ENCODE measurements around the gene PAGE2B. TPM values are rescaled to one million over a fixed set of nuclear protein-coding genes. Genes with fewer than 3 reads are reported as not detected.
"Not testable (repeated sequence)": the region's sequence is repeated elsewhere in the genome, so short reads cannot be mapped to it uniquely, and the experiment has no call there.

The PAGE2B gene
- total RNA-seq, 2 experiments from 2014 or later: 0.68 TPM; not detected in 1

GRCh38 chrX:55029291-55029690, 45.5 kb upstream of the PAGE2B start:
- Mint-ChIP-seq H3K4me1 (ENCODE audit: low read depth) (peaks cover 4% of the 10 kb centered on the region), H3K36me3 (ENCODE audit: low read depth) (no peaks in the 10 kb centered on the region), H3K27me3 (no peaks in the 10 kb centered on the region), H3K4me3 (no peak overlapping the region), H3K9me3 (no peaks in the 10 kb centered on the region), H3K27ac (no peak overlapping the region)
- TF ChIP-seq, protein P1, sequence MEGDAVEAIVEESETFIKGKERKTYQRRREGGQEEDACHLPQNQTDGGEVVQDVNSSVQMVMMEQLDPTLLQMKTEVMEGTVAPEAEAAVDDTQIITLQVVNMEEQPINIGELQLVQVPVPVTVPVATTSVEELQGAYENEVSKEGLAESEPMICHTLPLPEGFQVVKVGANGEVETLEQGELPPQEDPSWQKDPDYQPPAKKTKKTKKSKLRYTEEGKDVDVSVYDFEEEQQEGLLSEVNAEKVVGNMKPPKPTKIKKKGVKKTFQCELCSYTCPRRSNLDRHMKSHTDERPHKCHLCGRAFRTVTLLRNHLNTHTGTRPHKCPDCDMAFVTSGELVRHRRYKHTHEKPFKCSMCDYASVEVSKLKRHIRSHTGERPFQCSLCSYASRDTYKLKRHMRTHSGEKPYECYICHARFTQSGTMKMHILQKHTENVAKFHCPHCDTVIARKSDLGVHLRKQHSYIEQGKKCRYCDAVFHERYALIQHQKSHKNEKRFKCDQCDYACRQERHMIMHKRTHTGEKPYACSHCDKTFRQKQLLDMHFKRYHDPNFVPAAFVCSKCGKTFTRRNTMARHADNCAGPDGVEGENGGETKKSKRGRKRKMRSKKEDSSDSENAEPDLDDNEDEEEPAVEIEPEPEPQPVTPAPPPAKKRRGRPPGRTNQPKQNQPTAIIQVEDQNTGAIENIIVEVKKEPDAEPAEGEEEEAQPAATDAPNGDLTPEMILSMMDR (IDR thresholded peaks at IDR 0.05): no peak
- ATAC-seq (no peak), DNase-seq (no peak)
- ChIA-PET POLR2A (no interaction called here), CTCF (no interaction called here)
- intact Hi-C loops (cut with micrococcal nuclease): no loop called here

- no peaks in the 10 kb centered on the region for H3K9me3 Mint-ChIP-seq
- ChIA-PET CTCF (no interaction called here), POLR2A (no interaction called here)
- no peak for ATAC-seq
- DNase-seq: no peak
- no peak within 1 kb of the TSS for H3K4me3 Mint-ChIP-seq
- H3K27ac Mint-ChIP-seq: no peak within 1 kb of the TSS
- no peaks in the 10 kb centered on the region for H3K27me3 Mint-ChIP-seq
- intact Hi-C loops (cut with micrococcal nuclease): no loop called here
- TF ChIP-seq, protein P1 (IDR thresholded peaks at IDR 0.05): no peak
- H3K4me1 Mint-ChIP-seq (ENCODE audit: low read depth): peaks cover 4% of the 10 kb centered on the region
- H3K36me3 Mint-ChIP-seq (ENCODE audit: low read depth): no peaks in the 10 kb centered on the region
Observed at GRCh38 chrX:55030271-55031205, 44.3 kb upstream of the PAGE2B start, which contains the start of gene ALAS2. Gene ALAS2 (minus strand): TSS chrX:55030977. CDS start chrX:55026000, 4,977 bp downstream.

GRCh38 chrX:55033429-55033828, 41.4 kb upstream of the PAGE2B start:
- H3K36me3 Mint-ChIP-seq (ENCODE audit: low read depth): no peaks in the 10 kb centered on the region
- intact Hi-C loops (cut with micrococcal nuclease): no loop called here
- ChIA-PET CTCF (no interaction called here), POLR2A (no interaction called here)
- DNase-seq (no peak), ATAC-seq (no peak)
- H3K4me3 Mint-ChIP-seq: no peak overlapping the region
- H3K27me3 Mint-ChIP-seq: no peaks in the 10 kb centered on the region
- H3K4me1 Mint-ChIP-seq (ENCODE audit: low read depth): no peaks in the 10 kb centered on the region
- H3K9me3 Mint-ChIP-seq: no peaks in the 10 kb centered on the region
- H3K27ac Mint-ChIP-seq: no peak overlapping the region
- TF ChIP-seq, protein P1 (IDR thresholded peaks at IDR 0.05): no peak

- DNase-seq: no peak
- Mint-ChIP-seq H3K27me3 (no peaks in the 10 kb centered on the region), H3K9me3 (no peaks in the 10 kb centered on the region), H3K27ac (no peak overlapping the region), H3K36me3 (ENCODE audit: low read depth) (no peaks in the 10 kb centered on the region), H3K4me1 (ENCODE audit: low read depth) (no peaks in the 10 kb centered on the region), H3K4me3 (no peak overlapping the region)
- CTCF ChIA-PET: no interaction called here
- POLR2A ChIA-PET: no interaction called here
- intact Hi-C loops (cut with micrococcal nuclease): no loop called here
- ATAC-seq: no peak
- TF ChIP-seq, protein P1 (IDR thresholded peaks at IDR 0.05): no peak
Observed at GRCh38 chrX:55039471-55039870, 35.4 kb upstream of the PAGE2B start.

GRCh38 chrX:55041514-55041913, 33.3 kb upstream of the PAGE2B start:
- Mint-ChIP-seq H3K27ac (no peak overlapping the region), H3K4me1 (ENCODE audit: low read depth) (no peaks in the 10 kb centered on the region), H3K27me3 (no peaks in the 10 kb centered on the region), H3K4me3 (no peak overlapping the region), H3K36me3 (ENCODE audit: low read depth) (no peaks in the 10 kb centered on the region), H3K9me3 (no peaks in the 10 kb centered on the region)
- ChIA-PET POLR2A (no interaction called here), CTCF (no interaction called here)
- ATAC-seq (no peak), DNase-seq (no peak)
- TF ChIP-seq, protein P1 (IDR thresholded peaks at IDR 0.05): no peak
- intact Hi-C loops (cut with micrococcal nuclease): no loop called here

DNA sequence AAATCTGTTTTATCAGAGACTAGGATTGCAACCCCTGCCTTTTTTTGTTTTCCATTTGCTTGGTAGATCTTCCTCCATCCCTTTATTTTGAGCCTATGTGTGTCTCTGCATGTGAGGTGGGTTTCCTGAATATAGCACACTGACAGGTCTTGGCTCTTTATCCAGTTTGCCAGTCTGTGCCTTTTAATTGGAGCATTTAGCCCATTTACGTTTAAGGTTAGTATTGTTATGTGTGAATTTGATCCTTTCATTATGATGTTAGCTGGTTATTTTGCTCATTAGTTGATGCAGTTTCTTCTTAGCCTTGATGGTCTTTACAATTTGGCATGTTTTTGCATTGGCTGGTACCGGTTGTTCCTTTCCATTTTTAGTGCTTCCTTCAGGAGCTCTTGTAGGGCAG, 24.2 kb upstream of the PAGE2B start:
- H3K4me3 Mint-ChIP-seq; CTCF ChIA-PET; DNase-seq; POLR2A ChIA-PET; H3K36me3 Mint-ChIP-seq (ENCODE audit: low read depth); H3K27ac Mint-ChIP-seq; H3K9me3 Mint-ChIP-seq; intact Hi-C loops (cut with micrococcal nuclease); ATAC-seq; H3K4me1 Mint-ChIP-seq (ENCODE audit: low read depth); H3K27me3 Mint-ChIP-seq: not testable (repeated sequence)
